Stimulated activated CD8-positive, alpha-beta memory T cell treated with anti-CD3 and anti-CD28 coated beads, Interleukin-4, amount 100 ng/mL, for 4 hours (primary cell): Measurements from ENCODE around the gene KIF26B.

Source experiments
- DNase-seq, 2 donors: peaks; one replicate each; pipeline ENCODE4 v3.0.0-alpha.2; 2020; ENCODE audit warnings: low read depth in 2 of 2, low spot score in 1 of 2

The KIF26B gene

DNA sequence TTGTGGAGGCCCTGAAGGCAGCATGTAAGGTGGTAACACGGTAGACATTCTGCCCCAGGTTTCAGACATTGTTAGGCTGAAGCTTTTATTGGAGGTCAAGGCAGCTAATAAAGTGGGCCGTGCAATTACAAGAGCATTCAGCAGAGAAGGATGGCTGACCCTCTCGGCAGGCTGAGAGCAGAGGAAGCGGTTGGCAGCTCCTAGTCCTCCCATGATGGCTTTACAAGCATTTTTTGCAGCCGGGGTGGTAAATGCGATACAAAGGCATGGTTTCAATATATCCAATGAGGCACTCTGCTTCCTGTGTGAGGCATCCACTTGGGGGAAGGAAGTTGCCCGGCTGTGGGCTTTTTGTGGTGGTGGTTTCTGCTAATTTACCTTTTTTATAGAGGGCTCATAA, 14.6 kb downstream of the KIF26B start:
- no peak for DNase-seq

- no peak for DNase-seq
These were observed 17.2 kb downstream of the KIF26B start for GRCh38 chr1:245172026-245172425.

- no peak for DNase-seq
These were observed 18.0 kb downstream of the KIF26B start for GRCh38 chr1:245172829-245173228.

DNA sequence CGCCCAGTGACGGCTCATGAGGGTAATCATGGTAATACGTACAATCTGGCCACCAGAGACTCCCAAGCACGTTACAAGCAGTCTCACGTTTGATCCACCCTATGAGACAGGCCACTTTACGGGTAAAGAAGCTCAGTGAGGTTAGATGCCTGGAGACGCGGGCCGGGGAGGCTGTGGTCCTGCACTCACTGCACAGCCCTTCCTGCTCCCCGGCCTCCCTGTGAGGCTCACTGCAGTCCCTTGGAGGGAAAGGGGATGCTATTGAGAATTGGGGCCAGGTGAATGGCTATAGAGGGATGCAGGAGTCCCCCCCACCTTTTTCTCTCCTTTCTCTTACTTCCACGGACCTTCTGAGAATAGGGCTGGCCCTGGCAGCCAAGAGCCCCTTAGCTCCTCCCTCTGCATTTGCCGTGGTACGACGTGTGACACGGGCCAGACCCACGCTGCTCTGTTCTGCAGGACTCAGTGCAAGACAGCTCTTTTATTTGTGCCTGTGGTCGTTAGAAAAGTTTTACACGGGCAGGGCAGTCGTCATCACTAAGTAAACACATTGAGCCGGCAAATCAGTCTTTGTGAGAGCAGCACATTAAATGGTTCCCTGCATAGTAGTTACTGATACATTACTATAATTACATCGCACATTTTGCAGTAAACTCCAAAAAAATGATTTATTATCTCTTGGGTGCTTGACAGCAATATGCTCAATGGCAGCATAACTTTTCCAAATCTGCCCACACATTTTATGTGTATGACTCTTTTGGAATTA, 18.8 kb downstream of the KIF26B start:
- no peak for DNase-seq

GRCh38 chr1:245177071-245177900, 22.5 kb downstream of the KIF26B start:
- DNase-seq, result no peak

GRCh38 chr1:245179706-245180105, 24.9 kb downstream of the KIF26B start:
- DNase-seq, result no peak

GRCh38 chr1:245180496-245181157, 25.8 kb downstream of the KIF26B start:
- no peak for DNase-seq

DNA sequence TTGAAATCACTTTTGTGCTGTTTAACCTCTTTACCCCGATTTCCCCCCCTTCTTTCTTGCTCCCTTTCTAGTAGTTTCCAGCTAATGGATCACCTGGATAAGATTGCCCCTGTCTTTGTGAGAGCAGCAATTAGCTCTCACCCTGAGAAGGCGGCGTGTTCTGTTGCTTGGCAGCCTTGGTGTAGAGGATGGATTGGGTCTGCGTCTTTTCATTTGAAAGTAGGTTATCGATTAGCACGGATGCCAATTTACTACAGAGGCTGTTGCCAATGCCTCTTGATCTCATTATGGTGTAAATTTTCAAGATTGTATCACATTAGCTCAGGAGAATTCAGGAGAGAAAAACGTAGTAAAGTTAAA, 26.4 kb downstream of the KIF26B start:
- DNase-seq, result no peak

DNA sequence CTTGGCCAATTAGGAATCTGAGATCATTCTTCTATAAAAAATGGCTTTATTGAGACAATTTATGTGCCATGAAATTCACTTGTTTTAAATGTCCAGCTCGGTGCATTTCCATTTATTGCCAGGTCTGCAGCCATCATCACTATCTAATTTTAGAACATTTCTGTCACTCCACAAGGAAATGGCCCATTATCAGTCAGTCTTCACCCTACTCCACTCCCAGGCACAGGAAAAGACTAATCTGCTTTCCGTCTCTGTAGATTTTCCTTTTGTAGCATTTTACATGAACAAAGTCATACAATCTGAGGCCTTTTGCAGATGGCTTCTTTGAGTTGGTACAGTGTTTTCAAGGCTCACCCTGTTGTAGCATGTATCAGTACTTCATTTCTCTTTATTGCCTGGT, 27.2 kb downstream of the KIF26B start:
- no peak for DNase-seq

- DNase-seq, result no peak
These were observed 28.6 kb downstream of the KIF26B start for GRCh38 chr1:245183429-245183828.

GRCh38 chr1:245184779-245185178, 30.0 kb downstream of the KIF26B start:
- no peak for DNase-seq

- no peak for DNase-seq
These were observed 33.6 kb downstream of the KIF26B start for GRCh38 chr1:245188403-245188802.

- no peak for DNase-seq
These were observed 40.6 kb downstream of the KIF26B start for GRCh38 chr1:245195398-245195797.

DNA sequence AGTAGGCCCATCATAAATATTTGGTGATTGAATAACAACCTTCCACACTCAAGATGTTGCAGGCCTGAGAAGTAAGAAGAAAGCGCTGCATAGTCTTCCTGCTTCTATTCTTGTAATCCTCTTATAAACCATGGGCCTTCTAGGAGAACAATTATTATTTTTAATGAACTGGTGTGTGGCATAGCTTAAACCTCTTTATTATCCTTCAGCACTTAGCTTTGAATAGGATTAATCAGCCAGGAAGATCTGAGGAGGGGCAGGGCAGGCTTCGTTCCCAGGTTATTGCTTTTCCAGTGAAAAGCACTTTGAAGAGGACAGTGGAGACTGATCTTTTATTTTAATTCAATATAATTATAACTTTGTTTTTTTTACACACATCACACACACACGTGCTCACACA, 42.3 kb downstream of the KIF26B start:
- DNase-seq, result no peak

- DNase-seq, result no peak
These were observed 43.2 kb downstream of the KIF26B start for GRCh38 chr1:245197911-245198379.

GRCh38 chr1:245198748-245199516, 44.1 kb downstream of the KIF26B start:
- DNase-seq, result no peak

- DNase-seq, result no peak
These were observed 45.4 kb downstream of the KIF26B start for GRCh38 chr1:245200146-245200545.

- no peak for DNase-seq
These were observed 46.4 kb downstream of the KIF26B start for GRCh38 chr1:245201201-245201600.

- no peak for DNase-seq
These were observed 47.0 kb downstream of the KIF26B start for GRCh38 chr1:245201827-245202226.

DNA sequence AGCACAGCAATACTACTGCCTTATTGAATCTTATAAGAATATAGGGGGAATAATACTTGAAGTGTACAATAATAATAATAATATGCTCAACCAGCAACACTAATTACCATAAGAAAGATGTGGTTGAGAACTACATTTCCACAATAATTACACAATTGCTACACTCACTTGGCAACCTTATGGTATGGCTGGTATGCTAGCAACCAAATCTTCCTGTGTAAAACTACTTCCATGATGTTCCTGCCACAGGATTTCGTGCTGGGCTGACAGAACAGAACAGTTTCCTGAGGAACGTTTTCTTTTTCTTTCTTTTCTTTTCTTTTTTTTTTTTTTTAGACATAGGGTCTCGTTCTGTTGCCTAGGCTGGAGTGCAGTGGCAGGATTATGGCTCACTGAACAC, 50.6 kb downstream of the KIF26B start:
- no peak for DNase-seq

DNA sequence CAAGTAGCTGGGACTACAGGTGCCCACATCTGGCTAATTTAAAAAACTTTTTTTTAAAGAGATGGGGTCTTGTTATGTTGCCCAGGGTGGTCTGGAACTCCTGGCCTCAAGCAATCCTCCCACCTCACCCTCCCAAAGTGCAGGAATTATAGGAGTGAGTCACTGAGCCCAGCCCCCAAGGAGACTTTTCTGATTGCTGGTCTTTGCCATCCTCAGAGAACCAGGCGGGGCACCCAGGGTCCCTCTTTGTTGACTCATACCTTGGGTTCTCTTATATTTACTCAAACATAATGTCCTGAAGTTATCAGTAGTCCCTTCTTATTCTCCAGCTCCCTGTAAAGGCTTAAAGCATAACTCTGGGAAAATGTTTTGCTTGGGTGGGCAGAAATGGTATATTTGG, 51.1 kb downstream of the KIF26B start:
- no peak for DNase-seq
